MM.1S (cell line): ENCODE measurements around the gene RALGPS2.

ENCODE experiments used
- DNase-seq: peaks from one replicate; pipeline ENCODE4 v3.0.0-alpha.2; 2015
- H2AFZ ChIP-seq: fragments of 300-600 bp; sonication (generic); 2 replicates; pipeline ENCODE4 v1.6.0; 2016; ENCODE audit warnings: antibody characterized with exemption, low read length
- H3F3A ChIP-seq: fragments of 300-600 bp; sonication (generic); 2 replicates; pipeline ENCODE4 v1.6.1; 2016; ENCODE audit warnings: mild to moderate bottlenecking, antibody characterized with exemption, low read length, moderate library complexity, mixed read lengths; ENCODE audit not compliant: insufficient read depth
- H3K27ac ChIP-seq: fragments of 300-600 bp; sonication (generic); 2 replicates; pipeline ENCODE4 v1.5.1; 2016; ENCODE audit warnings: mild to moderate bottlenecking, low read length
- H3K27me3 ChIP-seq: fragments of 300-600 bp; sonication (generic); replicated peaks from 2 replicates; pipeline ENCODE4 v1.6.0; 2016; ENCODE audit warnings: low read length; ENCODE audit not compliant: insufficient read depth
- H3K36me3 ChIP-seq: fragments of 300-600 bp; sonication (generic); replicated peaks from 2 replicates; pipeline ENCODE4 v1.6.1; 2016; ENCODE audit warnings: mild to moderate bottlenecking, low read length, mixed read lengths; ENCODE audit not compliant: insufficient read depth
- H3K4me1 ChIP-seq: fragments of 300-600 bp; sonication (generic); 2 replicates; pipeline ENCODE4 v1.6.1; 2016; ENCODE audit warnings: low read length, mixed read lengths
- H3K4me2 ChIP-seq: fragments of 300-600 bp; sonication (generic); 2 replicates; pipeline ENCODE4 v1.6.0; 2016; ENCODE audit warnings: low read depth, low read length
- H3K4me3 ChIP-seq: fragments of 300-600 bp; sonication (generic); 2 replicates; pipeline ENCODE4 v1.5.1; 2016; ENCODE audit warnings: low read length, mixed read lengths
- H3K79me2 ChIP-seq: fragments of 300-600 bp; sonication (generic); 2 replicates; pipeline ENCODE4 v1.6.1; 2016; ENCODE audit warnings: mixed run types, low read length, mixed read lengths
- H3K9ac ChIP-seq: fragments of 300-600 bp; sonication (generic); 2 replicates; pipeline ENCODE4 v1.6.1; 2016; ENCODE audit warnings: low read length, mixed read lengths
- H3K9me2 ChIP-seq: fragments of 300-600 bp; sonication (generic); replicated peaks from 2 replicates; pipeline ENCODE4 v1.6.1; 2016; ENCODE audit warnings: mild to moderate bottlenecking, low read length, mixed read lengths; ENCODE audit not compliant: insufficient read depth
- H3K9me3 ChIP-seq: fragments of 300-600 bp; sonication (generic); replicated peaks from 2 replicates; pipeline ENCODE4 v1.6.1; 2016; ENCODE audit warnings: mild to moderate bottlenecking, low read length, mixed read lengths; ENCODE audit not compliant: insufficient read depth
- H4K20me1 ChIP-seq: fragments of 300-600 bp; sonication (generic); 2 replicates; pipeline ENCODE4 v1.6.1; 2016; ENCODE audit warnings: mild to moderate bottlenecking, low read length, moderate library complexity, mixed read lengths; ENCODE audit not compliant: insufficient read depth
- EZH2 ChIP-seq: fragments of 300-600 bp; sonication (generic); optimal IDR thresholded peaks from 2 replicates; pipeline ENCODE3; 2017; ENCODE audit warnings: low read depth, mild to moderate bottlenecking, antibody characterized with exemption, low read length, mixed read lengths
- EZH2phosphoT487 ChIP-seq: fragments of 300-600 bp; sonication (generic); IDR thresholded peaks from 2 replicates; pipeline ENCODE4 v1.6.1; 2018; ENCODE audit warnings: antibody characterized with exemption, low read length
- TF ChIP-seq, protein P1 (sequence below): fragments of 300-600 bp; sonication (generic); IDR thresholded peaks from 2 replicates; pipeline ENCODE4 v1.5.1; 2016; ENCODE audit warnings: antibody characterized with exemption, low read length, mixed read lengths

RALGPS2 gene

GRCh38 chr1:178684542-178685000 is 40.5 kb upstream of the RALGPS2 start:
- no peaks in the 10 kb centered on the region for H3K79me2 ChIP-seq

GRCh38 chr1:178686407-178686806 is 38.6 kb upstream of the RALGPS2 start:
- no peak for DNase-seq
- no peaks in the 10 kb centered on the region for H3K36me3 ChIP-seq

More at GRCh38 chr1:178684542-178685000, 40.5 kb upstream of the RALGPS2 start:
- no peaks in the 10 kb centered on the region for H3F3A ChIP-seq
- H3K27ac ChIP-seq = no peak overlapping the region
- H3K4me2 ChIP-seq = 0 out of 2 replicates have a peak overlapping the region, but pooled peaks have one; percentile 6
- no peaks in the 10 kb centered on the region for H3K9me3 ChIP-seq
- H3K27me3 ChIP-seq = no peaks in the 10 kb centered on the region
- H2AFZ ChIP-seq = no peak overlapping the region
- H3K4me3 ChIP-seq = no peak overlapping the region
- no peak overlapping the region for H3K9ac ChIP-seq
- H3K36me3 ChIP-seq = no peaks in the 10 kb centered on the region
- H3K4me1 ChIP-seq = peaks cover 9% of the 10 kb centered on the region
- H3K9me2 ChIP-seq = no peaks in the 10 kb centered on the region
- peak; percentile 46 for DNase-seq
- no peaks in the 10 kb centered on the region for H4K20me1 ChIP-seq
- TF ChIP-seq, protein P1, sequence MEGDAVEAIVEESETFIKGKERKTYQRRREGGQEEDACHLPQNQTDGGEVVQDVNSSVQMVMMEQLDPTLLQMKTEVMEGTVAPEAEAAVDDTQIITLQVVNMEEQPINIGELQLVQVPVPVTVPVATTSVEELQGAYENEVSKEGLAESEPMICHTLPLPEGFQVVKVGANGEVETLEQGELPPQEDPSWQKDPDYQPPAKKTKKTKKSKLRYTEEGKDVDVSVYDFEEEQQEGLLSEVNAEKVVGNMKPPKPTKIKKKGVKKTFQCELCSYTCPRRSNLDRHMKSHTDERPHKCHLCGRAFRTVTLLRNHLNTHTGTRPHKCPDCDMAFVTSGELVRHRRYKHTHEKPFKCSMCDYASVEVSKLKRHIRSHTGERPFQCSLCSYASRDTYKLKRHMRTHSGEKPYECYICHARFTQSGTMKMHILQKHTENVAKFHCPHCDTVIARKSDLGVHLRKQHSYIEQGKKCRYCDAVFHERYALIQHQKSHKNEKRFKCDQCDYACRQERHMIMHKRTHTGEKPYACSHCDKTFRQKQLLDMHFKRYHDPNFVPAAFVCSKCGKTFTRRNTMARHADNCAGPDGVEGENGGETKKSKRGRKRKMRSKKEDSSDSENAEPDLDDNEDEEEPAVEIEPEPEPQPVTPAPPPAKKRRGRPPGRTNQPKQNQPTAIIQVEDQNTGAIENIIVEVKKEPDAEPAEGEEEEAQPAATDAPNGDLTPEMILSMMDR = no peak
- TF ChIP-seq EZH2phosphoT487 (no peak), EZH2 (no peak)

DNA sequence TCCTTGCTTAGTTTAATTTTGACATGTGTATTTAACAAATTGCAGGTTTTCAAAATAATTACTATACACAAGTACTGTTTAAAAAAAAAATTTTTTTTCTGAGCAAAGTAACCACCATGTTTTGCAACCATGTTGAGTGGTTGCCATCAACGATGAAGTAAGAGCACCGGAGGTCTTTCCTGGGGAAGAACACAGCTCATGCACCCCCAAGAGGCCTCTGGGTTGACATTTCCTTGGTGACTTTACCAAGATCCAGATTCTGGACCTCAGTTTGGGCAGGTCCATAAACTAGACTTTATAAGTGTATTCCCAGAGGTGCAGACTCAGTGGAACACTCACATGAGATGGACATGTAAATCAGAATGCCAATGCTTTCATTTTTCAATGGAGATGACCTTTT is 36.8 kb upstream of the RALGPS2 start:
- Histone ChIP-seq H3K36me3 (no peaks in the 10 kb centered on the region), H3K79me2 (no peaks in the 10 kb centered on the region), H3F3A (no peaks in the 10 kb centered on the region)

More at GRCh38 chr1:178686407-178686806, 38.6 kb upstream of the RALGPS2 start:
- Histone ChIP-seq H3K27ac (no peak overlapping the region), H2AFZ (no peak overlapping the region), H4K20me1 (no peaks in the 10 kb centered on the region), H3K79me2 (no peaks in the 10 kb centered on the region), H3K9me2 (no peaks in the 10 kb centered on the region), H3F3A (no peaks in the 10 kb centered on the region), H3K27me3 (no peaks in the 10 kb centered on the region), H3K9me3 (no peaks in the 10 kb centered on the region), H3K4me1 (peaks cover 9% of the 10 kb centered on the region), H3K4me2 (no peak overlapping the region), H3K9ac (no peak overlapping the region), H3K4me3 (no peak overlapping the region)
- TF ChIP-seq EZH2 = no peak
- no peak for TF ChIP-seq EZH2phosphoT487
- TF ChIP-seq, protein P1 = no peak

More for the DNA sequence above, 36.8 kb upstream of the RALGPS2 start:
- H3K9ac ChIP-seq = no peak overlapping the region
- no peak overlapping the region for H2AFZ ChIP-seq
- no peak overlapping the region for H3K4me3 ChIP-seq
- H3K27me3 ChIP-seq = no peaks in the 10 kb centered on the region
- no peaks in the 10 kb centered on the region for H4K20me1 ChIP-seq
- H3K9me2 ChIP-seq = no peaks in the 10 kb centered on the region
- no peak overlapping the region for H3K27ac ChIP-seq
- H3K4me1 ChIP-seq = peaks cover 9% of the 10 kb centered on the region
- H3K4me2 ChIP-seq = no peak overlapping the region
- DNase-seq = no peak
- H3K9me3 ChIP-seq = no peaks in the 10 kb centered on the region
- TF ChIP-seq, protein P1 = no peak
- no peak for TF ChIP-seq EZH2
- no peak for TF ChIP-seq EZH2phosphoT487
